IMR-90 (cell line): ENCODE results near the gene STRA6.
A peak's percentile ranks its signal among the peaks of the same experiment; 100 is the strongest.

ENCODE experiments used
- CEBPB ChIP-seq: IDR thresholded peaks from 2 replicates; pipeline ENCODE4 v1.6.1; 2012; ENCODE audit warnings: low read depth, low read length, improper control_type of control experiment
- CHD1 ChIP-seq: IDR thresholded peaks from 2 replicates; pipeline ENCODE4 v1.6.1; 2012; ENCODE audit warnings: low read depth, low read length, improper control_type of control experiment
- CTCF ChIP-seq: conservative IDR thresholded peaks from 2 replicates; pipeline ENCODE4 v1.5.1; 2012; ENCODE audit warnings: mild to moderate bottlenecking, low read depth, low read length, improper control_type of control experiment
- ELK1 ChIP-seq: fragments of 150-350 bp; IDR thresholded peaks from 2 replicates; pipeline ENCODE4 v1.6.1; 2016; ENCODE audit warnings: low read depth, mild to moderate bottlenecking, low read length, moderate library complexity, borderline replicate concordance
- MAFK ChIP-seq: IDR thresholded peaks from 2 replicates; pipeline ENCODE4 v1.6.1; 2012; ENCODE audit warnings: low read depth, low read length, improper control_type of control experiment
- MXI1 ChIP-seq: IDR thresholded peaks from 2 replicates; pipeline ENCODE4 v1.6.1; 2012; ENCODE audit warnings: low read depth, mild to moderate bottlenecking, low read length, moderate library complexity, borderline replicate concordance
- POLR2A ChIP-seq: IDR thresholded peaks from 2 replicates; pipeline ENCODE4 v1.6.1; 2012; ENCODE audit warnings: mild to moderate bottlenecking, low read depth, low read length
- RAD21 ChIP-seq: IDR thresholded peaks from 2 replicates; pipeline ENCODE4 v1.6.1; 2012; ENCODE audit warnings: low read length, improper control_type of control experiment
- RFX5 ChIP-seq: IDR thresholded peaks from 2 replicates; pipeline ENCODE4 v1.8.0; 2012; ENCODE audit warnings: low read depth, mild to moderate bottlenecking, low read length, moderate library complexity
- SMC3 ChIP-seq: fragments of 150-350 bp; IDR thresholded peaks from 2 replicates; pipeline ENCODE4 v1.6.1; 2016; ENCODE audit warnings: low read depth, mild to moderate bottlenecking, antibody characterized with exemption, low read length, moderate library complexity
- USF2 ChIP-seq: fragments of 150-350 bp; IDR thresholded peaks from 2 replicates; pipeline ENCODE4 v1.6.1; 2017; ENCODE audit warnings: mild to moderate bottlenecking, antibody characterized with exemption, low read length, low read depth

GRCh38 chr15:74132681-74133651 is 69.6 kb downstream of the STRA6 start:
- TF ChIP-seq POLR2A: no peak
- TF ChIP-seq CHD1: no peak
- TF ChIP-seq CTCF: no peak
- TF ChIP-seq MAFK: peak; percentile 29; the same call in 1 of the 2 replicates
- no peak for TF ChIP-seq SMC3
- no peak for TF ChIP-seq RFX5
- peak; percentile 26; the same call in 1 of the 2 replicates for TF ChIP-seq RAD21
- no peak for TF ChIP-seq USF2
- TF ChIP-seq CEBPB: no peak
- no peak for TF ChIP-seq ELK1
- TF ChIP-seq MXI1: no peak
